ENCODE data around the gene DUSP28. TPM values are rescaled to one million over a fixed set of nuclear protein-coding genes. Genes with fewer than 3 reads are reported as not detected.

The DUSP28 gene
- total RNA-seq = 10 to 100 TPM in 1 of 4 donors, 1 to 10 TPM in 3; 6.3 to 10.4 (median 8.3) TPM

GRCh38 chr2:240560084-240560479, at the start of gene DUSP28:
TSS of gene DUSP28 (plus strand) at chr2:240560357. CDS start at chr2:240560685, 328 bp downstream.
- WGBS = under 1% methylated on average over 24 of the region's 39 CpGs
- Histone ChIP-seq H3K27ac (peak within 1 kb of the TSS; percentile 96), H3K4me1 (peaks cover 67% of the 10 kb centered on the region), H3K36me3 (no peaks in the 10 kb centered on the region), H3K27me3 (no peaks in the 10 kb centered on the region), H3K4me3 (peak within 1 kb of the TSS; percentile 63), H3K9me3 (no peaks in the 10 kb centered on the region)
- TF ChIP-seq EP300 (IDR thresholded peaks at IDR 0.05) = no peak
- TF ChIP-seq CTCF (IDR thresholded peaks at IDR 0.05) = no peak
- peak in 2 of 3 donors; percentile 47 to 52 for TF ChIP-seq POLR2AphosphoS5 (IDR thresholded peaks at IDR 0.05)
- TF ChIP-seq POLR2A (IDR thresholded peaks at IDR 0.05) = peak; percentile 18 to 64
- DNase-seq (ENCODE audit: low spot score in 2 of 2) = peak; percentile 93 to 96

DNA sequence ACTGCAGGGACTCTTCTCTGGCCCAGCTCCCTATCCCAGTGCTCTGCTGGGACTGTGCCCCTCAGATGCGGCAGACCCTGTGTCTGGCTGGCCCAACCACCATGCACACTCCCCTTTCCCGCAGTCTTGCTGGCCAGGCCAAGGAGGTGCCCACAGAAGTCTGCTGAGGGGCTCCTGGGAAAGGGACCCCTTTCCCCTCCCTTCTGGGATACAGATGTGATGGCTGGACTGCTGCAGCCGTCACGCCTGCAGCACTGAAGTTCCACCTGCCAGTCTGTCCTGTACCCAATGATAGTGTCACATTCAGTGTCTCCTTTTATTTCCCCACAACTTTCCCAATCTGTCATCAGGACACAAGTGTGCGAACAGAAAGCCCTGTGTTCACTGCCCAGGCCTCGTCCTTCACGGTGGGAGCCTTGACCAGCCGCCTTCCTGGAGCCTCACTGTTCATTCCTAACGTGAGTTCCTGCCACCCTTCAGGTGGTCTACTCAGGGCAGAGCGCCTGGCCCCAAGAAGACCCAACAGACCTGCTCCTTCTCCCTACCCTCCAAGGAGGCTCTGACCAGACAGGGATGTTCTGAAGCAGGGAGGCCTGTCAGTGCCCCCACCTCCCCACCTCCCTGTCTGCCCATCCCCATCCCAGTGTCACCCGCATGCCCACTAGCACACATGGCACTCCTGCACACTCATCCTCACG, 49.5 kb upstream of the DUSP28 start:
- DNase-seq (ENCODE audit: low spot score in 2 of 2) = peak in 1 of 2 donors; percentile 55
- H3K27me3 ChIP-seq = no peaks in the 10 kb centered on the region
- TF ChIP-seq EP300 (IDR thresholded peaks at IDR 0.05) (no peak), CTCF (IDR thresholded peaks at IDR 0.05) (no peak), POLR2AphosphoS5 (IDR thresholded peaks at IDR 0.05) (no peak), POLR2A (IDR thresholded peaks at IDR 0.05) (no peak)

GRCh38 chr2:240511351-240512108, 48.6 kb upstream of the DUSP28 start:
- H3K4me3 ChIP-seq = no peak overlapping the region
- peak in 1 of 2 donors; percentile 70 for DNase-seq (ENCODE audit: low spot score in 2 of 2)
- H3K36me3 ChIP-seq = peaks cover 17% of the 10 kb centered on the region
- no peaks in the 10 kb centered on the region for H3K27me3 ChIP-seq
- no peaks in the 10 kb centered on the region for H3K9me3 ChIP-seq
- H3K4me1 ChIP-seq = peaks cover 12% of the 10 kb centered on the region
- 98% methylated on average over 22 of the region's 31 CpGs for WGBS
- H3K27ac ChIP-seq = no peak overlapping the region
- no peak for TF ChIP-seq CTCF (IDR thresholded peaks at IDR 0.05)
- no peak for TF ChIP-seq POLR2AphosphoS5 (IDR thresholded peaks at IDR 0.05)
- no peak for TF ChIP-seq POLR2A (IDR thresholded peaks at IDR 0.05)
- TF ChIP-seq EP300 (IDR thresholded peaks at IDR 0.05) = no peak

More for the DNA sequence above, 49.5 kb upstream of the DUSP28 start:
- no peaks in the 10 kb centered on the region for H3K9me3 ChIP-seq
- peaks cover 12% of the 10 kb centered on the region for H3K4me1 ChIP-seq
- 94% methylated on average over 12 of the region's 12 CpGs for WGBS
- peaks cover 17% of the 10 kb centered on the region for H3K36me3 ChIP-seq
- H3K27ac ChIP-seq = no peak overlapping the region
- H3K4me3 ChIP-seq = no peak overlapping the region

DNA sequence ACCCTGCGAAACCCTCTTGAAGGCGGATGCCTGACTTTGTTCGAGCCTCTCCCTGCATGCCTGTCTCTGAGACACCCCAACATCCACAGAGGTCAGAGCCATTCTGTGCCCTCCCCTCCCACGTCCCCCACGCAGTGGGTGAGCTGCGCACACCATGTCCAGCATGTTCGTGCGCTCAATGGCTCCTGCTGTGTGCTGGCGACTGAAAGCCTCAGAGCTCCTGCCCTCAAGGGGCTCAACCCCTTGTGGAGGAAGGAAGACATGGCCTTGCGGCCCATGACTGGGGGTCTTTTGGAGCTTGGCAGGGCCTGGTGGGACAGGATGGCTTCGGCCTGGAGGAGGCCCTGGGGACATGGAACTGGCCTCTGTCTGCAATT, 48.1 kb upstream of the DUSP28 start:
- H3K4me1 ChIP-seq = peaks cover 12% of the 10 kb centered on the region
- H3K27me3 ChIP-seq = no peaks in the 10 kb centered on the region
- H3K27ac ChIP-seq = no peak overlapping the region
- no peaks in the 10 kb centered on the region for H3K9me3 ChIP-seq
- WGBS = 100% methylated on average over 11 of the region's 11 CpGs
- H3K4me3 ChIP-seq = no peak overlapping the region
- TF ChIP-seq POLR2AphosphoS5 (IDR thresholded peaks at IDR 0.05) = no peak
- no peak for TF ChIP-seq POLR2A (IDR thresholded peaks at IDR 0.05)
- H3K36me3 ChIP-seq = peaks cover 17% of the 10 kb centered on the region
- no peak for DNase-seq (ENCODE audit: low spot score in 2 of 2)

GRCh38 chr2:240512666-240513535, 47.3 kb upstream of the DUSP28 start:
- Histone ChIP-seq H3K27me3 (no peaks in the 10 kb centered on the region), H3K27ac (no peak overlapping the region), H3K4me1 (peaks cover 12% of the 10 kb centered on the region), H3K4me3 (no peak overlapping the region), H3K9me3 (no peaks in the 10 kb centered on the region), H3K36me3 (peaks cover 17% of the 10 kb centered on the region)
- WGBS = 93% methylated on average over 19 of the region's 21 CpGs
- TF ChIP-seq EP300 (IDR thresholded peaks at IDR 0.05) (no peak), POLR2AphosphoS5 (IDR thresholded peaks at IDR 0.05) (no peak), CTCF (IDR thresholded peaks at IDR 0.05) (no peak), POLR2A (IDR thresholded peaks at IDR 0.05) (no peak)
- peak in 1 of 2 donors; percentile 63 for DNase-seq (ENCODE audit: low spot score in 2 of 2)
